IPS DF 6.9 (cell line): ENCODE data around the gene TP53INP2.
"Not testable (repeated sequence)": the region's sequence is repeated elsewhere in the genome, so short reads cannot be mapped to it uniquely, and the experiment has no call there.

Experiments
- DNase-seq: peaks from one replicate; pipeline ENCODE4 v3.0.0-alpha.2; 2013; ENCODE audit warnings: low read depth, low spot score
- H3K27ac ChIP-seq: one replicate; pipeline ENCODE4 v1.5.1; 2013; ENCODE audit warnings: low read length, control low read depth
- H3K27me3 ChIP-seq: 2 replicates; pipeline ENCODE4 v1.6.1; 2013; ENCODE audit warnings: mild to moderate bottlenecking, low read length; ENCODE audit not compliant: control insufficient read depth, insufficient read depth
- H3K36me3 ChIP-seq: 2 replicates; pipeline ENCODE4 v1.6.1; 2013; ENCODE audit warnings: low read length; ENCODE audit not compliant: control insufficient read depth, insufficient read depth
- H3K4me1 ChIP-seq: 2 replicates; pipeline ENCODE4 v1.6.1; 2013; ENCODE audit warnings: low read length; ENCODE audit not compliant: control insufficient read depth, insufficient read depth
- H3K4me3 ChIP-seq: 2 replicates; pipeline ENCODE4 v1.5.1; 2013; ENCODE audit warnings: mild to moderate bottlenecking, low read length
- H3K9me3 ChIP-seq: 2 replicates; pipeline ENCODE4 v1.6.1; 2013; ENCODE audit warnings: low read length, inconsistent platforms; ENCODE audit not compliant: control insufficient read depth, insufficient read depth
- WGBS: extraction: QIAGEN DNeasy Blood & Tissue Kit; methylation state at CpG from one replicate; pipeline ENCODE4 v1.1.7; 2013; ENCODE audit warnings: mixed read lengths, missing lambda C conversion rate; ENCODE audit not compliant: insufficient read length, insufficient coverage; 5-methylcytosine and 5-hydroxymethylcytosine counted together

Gene TP53INP2

DNA sequence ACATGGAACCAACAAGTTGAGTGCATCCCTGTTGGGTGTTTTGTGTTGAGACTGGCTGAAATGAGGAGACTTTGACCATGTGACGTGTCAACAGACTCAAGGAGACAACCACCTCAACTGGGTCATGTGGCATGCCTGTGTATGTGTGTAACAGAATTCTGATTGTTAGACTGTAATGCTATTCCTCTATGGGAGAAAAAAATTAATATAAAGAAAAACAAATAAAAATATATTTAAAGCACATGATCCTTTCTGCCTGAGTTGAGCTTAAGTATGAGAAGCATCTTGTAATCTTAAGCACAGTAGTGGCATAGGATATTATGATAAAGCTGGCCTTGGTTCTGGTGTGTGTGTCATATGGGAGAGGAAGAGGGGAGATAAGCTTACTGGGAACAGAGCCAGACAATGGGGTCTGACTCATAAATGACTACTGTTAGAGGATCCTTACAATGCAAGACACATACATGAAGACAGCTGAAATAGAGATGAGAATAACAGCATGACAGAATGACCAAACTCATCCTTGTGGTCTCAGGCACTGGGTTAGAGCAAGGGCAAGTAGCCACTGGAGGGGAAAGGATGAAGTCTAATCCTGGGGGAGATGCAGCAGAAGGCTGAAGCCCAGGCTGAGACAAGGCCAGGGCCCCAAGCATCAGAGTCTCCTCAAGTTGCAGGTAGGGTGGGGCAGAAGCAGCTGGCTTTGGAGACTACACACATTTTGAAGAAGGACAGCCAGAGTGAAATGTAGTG lies 9.2 kb downstream of the TP53INP2 start:
- Histone ChIP-seq H3K27me3 (peaks cover 12% of the 10 kb centered on the region; the same call in 1 of the 2 replicates), H3K4me3 (no peak overlapping the region), H3K36me3 (no peaks in the 10 kb centered on the region), H3K9me3 (no peaks in the 10 kb centered on the region), H3K4me1 (no peaks in the 10 kb centered on the region; the same call in 1 of the 2 replicates), H3K27ac (no peak overlapping the region)
- no CpG with 5 or more reads among the region's 1 CpG for WGBS
- no peak for DNase-seq

DNA sequence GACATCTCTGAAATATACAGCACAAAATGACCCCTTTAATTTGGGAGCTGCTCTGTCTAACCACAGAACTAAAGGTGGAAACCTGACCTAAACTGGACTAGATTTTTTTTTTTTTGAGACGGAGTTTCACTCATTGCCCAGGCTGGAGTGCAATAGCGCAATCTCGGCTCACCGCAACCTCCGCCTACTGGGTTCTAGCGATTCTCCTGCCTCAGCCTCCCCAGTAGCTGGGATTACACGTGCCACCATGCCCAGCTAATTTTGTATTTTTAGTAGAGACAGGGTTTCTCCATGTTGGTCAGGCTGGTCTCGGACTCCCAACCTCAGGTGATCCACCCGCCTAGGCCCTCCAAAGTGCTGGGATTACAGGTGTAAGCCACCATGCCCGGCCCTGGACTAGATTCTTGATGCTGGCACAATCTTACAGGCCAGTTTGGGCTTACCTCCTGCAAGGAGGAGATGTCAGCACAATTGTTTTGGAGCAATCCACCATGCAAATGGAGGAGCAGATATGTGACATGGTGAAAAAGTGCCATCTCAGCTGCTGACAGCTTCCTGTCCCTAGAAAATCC lies 9.9 kb downstream of the TP53INP2 start:
- H3K27ac ChIP-seq, DNase-seq, H3K36me3 ChIP-seq, H3K9me3 ChIP-seq, H3K4me1 ChIP-seq, H3K4me3 ChIP-seq: not testable (repeated sequence)
- WGBS: no CpG with 5 or more reads among the region's 10 CpGs
- H3K27me3 ChIP-seq: peaks cover 12% of the 10 kb centered on the region; the same call in 1 of the 2 replicates

DNA sequence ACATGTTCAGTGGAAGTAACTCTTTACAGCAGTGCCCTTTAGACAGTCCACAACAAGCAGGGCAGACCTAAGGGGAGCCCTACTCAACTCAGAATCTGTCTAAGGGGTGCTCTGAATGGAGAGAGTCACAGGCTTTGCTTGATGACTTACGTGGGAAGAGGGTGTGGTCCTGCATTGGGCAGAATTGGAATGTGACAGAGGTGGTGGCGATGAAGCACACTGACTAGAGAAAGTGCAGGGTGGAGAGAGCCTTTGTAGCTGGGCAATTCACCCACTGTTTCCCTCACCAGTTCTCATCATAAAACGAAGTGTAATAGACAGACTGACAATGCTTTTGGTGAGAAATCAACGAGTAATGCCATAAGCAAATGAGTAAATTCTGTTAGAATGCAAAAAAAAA lies 11.2 kb downstream of the TP53INP2 start:
- Histone ChIP-seq H3K27me3 (peaks cover 8% of the 10 kb centered on the region; the same call in 1 of the 2 replicates), H3K36me3 (no peaks in the 10 kb centered on the region), H3K4me1 (no peaks in the 10 kb centered on the region), H3K9me3 (no peaks in the 10 kb centered on the region), H3K27ac (no peak overlapping the region), H3K4me3 (no peak overlapping the region)
- no CpG with 5 or more reads among the region's 4 CpGs for WGBS
- DNase-seq: no peak

DNA sequence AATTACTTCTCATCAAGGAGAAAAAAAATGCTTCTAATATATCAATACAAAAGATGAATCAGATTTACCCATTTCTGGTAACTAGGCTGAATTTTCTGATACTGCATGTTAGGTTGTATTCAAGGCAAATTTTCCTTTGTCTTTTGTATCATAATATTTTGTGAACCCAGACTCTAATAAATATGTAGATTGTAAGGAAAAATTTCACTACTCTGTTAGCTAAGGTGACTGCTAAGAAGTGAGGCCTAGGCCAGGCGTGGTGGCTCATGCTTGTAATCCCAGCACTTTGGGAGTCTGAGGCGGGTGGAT lies 12.7 kb downstream of the TP53INP2 start:
- DNase-seq: no peak
- no peaks in the 10 kb centered on the region for H3K4me1 ChIP-seq
- WGBS: no CpG with 5 or more reads among the region's 2 CpGs
- no peaks in the 10 kb centered on the region for H3K27me3 ChIP-seq
- H3K27ac ChIP-seq: no peak overlapping the region
- H3K4me3 ChIP-seq: no peak overlapping the region
- no peaks in the 10 kb centered on the region for H3K36me3 ChIP-seq
- H3K9me3 ChIP-seq: no peaks in the 10 kb centered on the region

DNA sequence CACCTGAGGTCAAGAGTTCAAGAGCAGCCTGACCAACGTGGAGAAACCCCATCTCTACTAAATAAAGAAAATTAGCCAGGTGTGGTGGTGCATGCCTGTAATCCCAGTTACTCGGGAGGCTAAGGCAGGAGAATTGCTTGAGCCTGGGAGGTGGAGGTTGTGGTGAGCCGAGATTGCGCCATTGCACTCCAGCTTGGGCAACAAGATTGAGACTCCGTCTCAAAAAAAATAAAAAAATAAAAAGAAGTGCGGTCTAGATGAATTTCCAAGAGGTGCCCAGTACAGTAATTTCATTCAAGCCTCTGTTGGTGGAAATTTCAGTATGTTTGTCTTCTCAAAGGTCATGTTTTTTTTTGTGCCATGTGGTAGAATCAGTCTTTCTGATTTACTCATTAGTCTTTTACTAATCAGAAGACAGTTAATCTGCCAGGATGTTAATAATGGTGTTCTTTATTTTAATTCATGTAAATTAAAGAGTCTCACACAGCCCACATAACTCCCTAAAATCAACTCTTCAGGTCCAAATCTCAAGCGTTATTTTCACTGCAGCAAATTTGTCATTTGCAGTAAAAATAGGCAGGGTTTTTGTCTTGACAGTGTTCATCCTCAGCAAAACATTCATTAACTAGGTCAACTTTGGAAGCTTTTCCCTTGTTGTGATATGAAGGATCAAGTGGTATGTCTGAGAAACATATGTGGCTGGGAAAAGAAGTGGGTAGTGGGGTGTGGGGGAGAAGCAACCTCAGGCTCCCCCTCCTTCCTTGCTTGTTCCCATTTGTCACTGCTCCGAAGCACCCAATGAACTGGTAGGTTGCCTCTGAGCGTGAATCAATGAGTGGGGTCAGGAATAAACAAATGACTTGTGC lies 13.3 kb downstream of the TP53INP2 start:
- Histone ChIP-seq H3K36me3 (no peaks in the 10 kb centered on the region), H3K9me3 (no peaks in the 10 kb centered on the region), H3K27ac (no peak overlapping the region), H3K27me3 (no peaks in the 10 kb centered on the region), H3K4me1 (no peaks in the 10 kb centered on the region), H3K4me3 (no peak overlapping the region)
- no peak for DNase-seq
- WGBS: no CpG with 5 or more reads among the region's 9 CpGs

DNA sequence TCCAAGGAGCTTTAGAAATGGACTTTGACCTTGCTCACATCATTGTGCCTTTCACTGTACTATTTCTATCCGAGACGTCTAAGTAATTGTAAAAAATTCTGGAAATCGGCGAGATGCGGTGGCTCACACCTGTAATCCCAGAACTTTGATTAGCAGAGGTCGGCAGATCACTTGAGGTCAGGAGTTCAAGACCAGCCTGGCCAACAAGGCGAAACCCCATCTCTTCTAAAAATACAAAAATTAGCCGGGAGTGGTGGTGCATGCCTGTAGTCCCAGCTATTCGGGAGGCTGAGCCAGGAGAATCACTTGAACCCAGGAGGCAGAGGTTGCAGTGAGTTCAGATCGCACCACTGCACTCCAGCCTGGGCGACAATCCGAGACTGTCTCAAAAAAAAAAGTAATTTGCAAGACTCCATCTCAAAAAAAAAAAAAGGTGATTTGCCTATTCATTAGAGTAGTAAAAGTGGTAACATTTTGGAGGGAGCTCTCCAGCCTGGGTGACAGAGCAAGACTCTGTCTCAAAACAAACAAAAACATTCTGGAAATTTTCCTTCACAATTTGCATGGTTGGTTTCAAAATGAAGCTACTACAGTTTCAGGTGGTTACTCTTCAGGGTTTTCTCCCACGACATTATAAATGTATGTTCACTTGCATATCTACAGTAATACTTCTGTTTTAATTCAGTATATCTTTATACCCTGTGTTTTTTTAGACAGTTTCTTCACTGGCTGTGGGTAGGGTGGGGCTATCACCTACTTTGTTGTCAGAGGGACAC lies 15.3 kb downstream of the TP53INP2 start:
- H3K27ac ChIP-seq, H3K4me1 ChIP-seq, DNase-seq, H3K9me3 ChIP-seq, H3K36me3 ChIP-seq, H3K27me3 ChIP-seq, H3K4me3 ChIP-seq: not testable (repeated sequence)
- WGBS: no CpG with 5 or more reads among the region's 13 CpGs

DNA sequence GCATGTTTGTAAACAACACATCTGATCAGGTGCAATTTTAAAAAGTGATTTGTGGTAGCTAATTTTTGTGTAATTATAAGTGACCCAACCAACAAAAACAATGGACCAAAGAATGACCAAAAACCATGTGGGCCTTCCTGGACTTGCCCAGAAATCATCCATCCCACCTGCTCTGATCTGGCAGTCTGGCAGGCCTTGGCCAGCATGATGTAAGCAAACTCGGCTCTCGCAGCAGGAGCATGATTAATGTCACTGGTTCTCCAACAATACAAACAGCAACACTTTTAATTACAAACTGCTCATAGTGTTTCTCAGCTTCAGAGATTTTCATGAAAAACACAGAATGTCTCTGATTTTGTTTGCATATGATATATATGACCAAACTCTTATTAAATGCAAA lies 16.1 kb downstream of the TP53INP2 start:
- no peaks in the 10 kb centered on the region for H3K27me3 ChIP-seq
- no peak for DNase-seq
- H3K4me3 ChIP-seq: no peak overlapping the region
- no peaks in the 10 kb centered on the region for H3K9me3 ChIP-seq
- no peak overlapping the region for H3K27ac ChIP-seq
- H3K36me3 ChIP-seq: no peaks in the 10 kb centered on the region
- WGBS: no CpG with 5 or more reads among the region's 2 CpGs
- H3K4me1 ChIP-seq: no peaks in the 10 kb centered on the region

DNA sequence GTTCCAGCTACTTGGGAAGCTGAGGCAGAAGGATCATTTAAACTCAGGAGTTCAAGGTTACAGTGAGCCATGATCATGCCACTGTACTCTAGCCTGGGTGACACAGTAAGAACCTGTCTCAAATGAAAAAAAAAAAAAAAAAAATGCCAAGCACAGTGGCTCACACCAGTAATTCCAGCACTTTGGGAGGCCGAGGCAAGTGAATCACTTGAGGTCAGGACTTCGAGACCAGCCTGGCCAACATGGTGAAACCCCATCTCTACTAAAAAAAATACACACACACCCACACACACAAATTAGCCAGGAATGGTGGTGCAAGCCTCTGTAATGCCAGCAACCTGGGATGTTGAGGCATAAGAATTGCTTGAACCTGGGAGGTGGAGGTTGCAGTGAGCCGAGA lies 18.4 kb downstream of the TP53INP2 start:
- H3K27me3 ChIP-seq, H3K4me3 ChIP-seq, H3K4me1 ChIP-seq, H3K9me3 ChIP-seq, DNase-seq, H3K36me3 ChIP-seq, H3K27ac ChIP-seq: not testable (repeated sequence)
- no CpG with 5 or more reads among the region's 3 CpGs for WGBS

DNA sequence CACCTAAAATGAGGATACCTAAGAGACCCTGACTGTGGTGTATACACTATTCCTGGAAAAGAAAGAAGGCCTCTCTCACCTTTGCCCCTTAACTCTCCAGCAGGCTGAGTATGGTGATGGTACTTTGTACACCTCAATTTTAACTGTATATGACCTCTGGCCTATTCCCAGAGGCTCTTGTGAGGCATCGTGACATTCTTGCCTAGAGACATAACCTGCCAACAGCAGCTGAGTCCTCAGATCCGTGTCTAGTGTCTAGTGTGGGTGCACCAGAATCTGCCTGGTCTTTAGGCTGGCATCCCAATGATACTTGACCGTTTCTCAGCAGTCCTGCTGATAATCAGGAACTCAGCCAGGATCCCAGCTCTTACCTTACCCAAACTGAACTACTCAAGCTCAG lies 20.0 kb downstream of the TP53INP2 start:
- WGBS: no CpG with 5 or more reads among the region's 3 CpGs
- no peaks in the 10 kb centered on the region for H3K36me3 ChIP-seq
- H3K4me1 ChIP-seq: no peaks in the 10 kb centered on the region
- no peaks in the 10 kb centered on the region for H3K27me3 ChIP-seq
- H3K27ac ChIP-seq: no peak overlapping the region
- no peak for DNase-seq
- no peaks in the 10 kb centered on the region for H3K9me3 ChIP-seq
- no peak overlapping the region for H3K4me3 ChIP-seq

DNA sequence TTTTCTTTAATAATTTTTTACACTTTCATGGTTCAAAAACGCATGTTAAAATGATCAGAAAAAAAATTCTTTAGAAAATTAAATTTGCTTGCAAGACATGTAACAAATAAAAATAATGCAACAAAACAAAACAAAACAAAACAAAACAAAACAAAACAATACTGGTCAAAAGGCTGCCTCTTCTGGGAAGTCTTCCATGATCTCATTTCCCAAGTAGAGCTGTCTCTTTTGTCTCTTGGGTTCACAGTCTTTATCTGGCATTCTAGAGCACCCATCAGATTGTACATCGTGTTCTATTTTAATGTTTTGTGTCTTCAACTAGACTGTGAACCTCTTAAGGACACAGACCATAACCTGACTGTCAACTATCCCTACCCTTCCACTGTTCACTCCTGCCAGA lies 25.3 kb downstream of the TP53INP2 start:
- no peaks in the 10 kb centered on the region for H3K4me1 ChIP-seq
- no peak overlapping the region for H3K27ac ChIP-seq
- no peaks in the 10 kb centered on the region for H3K36me3 ChIP-seq
- H3K27me3 ChIP-seq: no peaks in the 10 kb centered on the region
- H3K9me3 ChIP-seq: no peaks in the 10 kb centered on the region
- no peak for DNase-seq
- no CpG with 5 or more reads among the region's 2 CpGs for WGBS
- no peak overlapping the region for H3K4me3 ChIP-seq
